CD4-positive, alpha-beta T cell (primary cell): ENCODE data around the gene KCNN3. TPM values are rescaled to one million over a fixed set of nuclear protein-coding genes. Genes with fewer than 3 reads are reported as not detected.

Source experiments
- ATAC-seq: fragments of 200-7000 bp; cut with Tn5 transposase; one replicate; pipeline ENCODE4 v1.10.0; 2022; ENCODE audit warnings: mild to moderate bottlenecking; ENCODE audit not compliant: poor library complexity
- CTCF ChIA-PET: fragments of 350-600 bp; sonication (Branson Sonifier 250); formaldehyde crosslinking; loops from one replicate; lab custom pipeline; 2021; ENCODE audit warnings: antibody characterized with exemption, inconsistent platforms; lab: Charles Lee
- POLR2A ChIA-PET: fragments of 350-600 bp; sonication (Branson Sonifier 250); formaldehyde crosslinking; loops from one replicate; lab custom pipeline; 2021; ENCODE audit warnings: antibody characterized with exemption, inconsistent platforms; lab: Charles Lee
- DNase-seq, 14 experiments: peaks; one replicate each; pipeline ENCODE4 v3.0.0-alpha.2; 2013 to 2020; ENCODE audit warnings: mixed read lengths in 2 of 14
- H3K27ac ChIP-seq, 2 donors: one replicate each; pipeline versions ENCODE4 v1.5.1 to v1.7.0; 2013; ENCODE audit warnings: low read length in 2 of 2, low read depth in 1 of 2, mild to moderate bottlenecking in 1 of 2
- H3K27me3 ChIP-seq, 2 experiments: 1 replicate in 1 of 2; 2 replicates in 1 of 2; pipeline versions ENCODE4 v1.6.1 to v1.7.0; 2013; ENCODE audit warnings: low read length in 2 of 2, control low read depth in 1 of 2, mild to moderate bottlenecking in 1 of 2, moderate library complexity in 1 of 2; ENCODE audit not compliant: insufficient read depth in 2 of 2, control insufficient read depth in 1 of 2
- H3K36me3 ChIP-seq: one replicate; pipeline ENCODE4 v1.6.1; 2013; ENCODE audit warnings: low read length, control low read depth; ENCODE audit not compliant: insufficient read depth
- H3K4me1 ChIP-seq: one replicate; pipeline ENCODE4 v1.6.1; 2013; ENCODE audit warnings: low read length, control low read depth; ENCODE audit not compliant: insufficient read depth
- H3K4me3 ChIP-seq: one replicate; pipeline ENCODE4 v1.5.1; 2013; ENCODE audit warnings: mild to moderate bottlenecking, low read length, moderate library complexity
- H3K9me3 ChIP-seq, 2 experiments: 1 replicate in 1 of 2; 2 replicates in 1 of 2; pipeline versions ENCODE4 v1.6.1 to v1.7.0; 2013; ENCODE audit warnings: low read length in 2 of 2, mild to moderate bottlenecking in 2 of 2, control low read depth in 1 of 2, moderate library complexity in 1 of 2; ENCODE audit not compliant: control insufficient read depth in 1 of 2, insufficient read depth in 1 of 2
- H3K27ac Mint-ChIP-seq: one replicate; pipeline ENCODE4 v1.8.0; 2020; ENCODE audit warnings: mixed read lengths
- H3K27me3 Mint-ChIP-seq: one replicate; pipeline ENCODE4 v1.8.0; 2021; ENCODE audit warnings: mixed read lengths
- H3K36me3 Mint-ChIP-seq: one replicate; pipeline ENCODE4 v1.8.0; 2021; ENCODE audit warnings: low read depth, mixed read lengths
- H3K4me1 Mint-ChIP-seq: one replicate; pipeline ENCODE4 v1.8.0; 2021; ENCODE audit warnings: low read depth, mixed read lengths
- H3K4me3 Mint-ChIP-seq: one replicate; pipeline ENCODE4 v1.8.0; 2020; ENCODE audit warnings: mild to moderate bottlenecking, mixed read lengths
- H3K9me3 Mint-ChIP-seq: one replicate; pipeline ENCODE4 v1.8.0; 2020; ENCODE audit warnings: mixed read lengths
- CTCF ChIP-seq: fragments of 200-600 bp; IDR thresholded peaks from one replicate; pipeline ENCODE4 v1.8.0; 2022; ENCODE audit warnings: antibody characterized with exemption, mild to moderate bottlenecking
- intact Hi-C, 2 experiments: fragments of 100-400 bp; cut with DNase I in 1 of 2; cut with micrococcal nuclease in 1 of 2; formaldehyde crosslinking; loops; one replicate each; pipeline versions ENCODE4 v1.15.1 to v1.9.0; 2023 to 2025; cut with DNase I, micrococcal nuclease
- total RNA-seq, 174 experiments: library from RNA in 2 of 174; stranded (reverse) in 2 of 174; gene quantifications; one replicate each; pipeline ENCODE4 v1.2.3 and lab custom pipeline; 2021 to 2026

Gene KCNN3
- total RNA-seq, 2 experiments from 2014 or later = not detected

GRCh38 chr1:154791292-154792166 is 78.6 kb downstream of the KCNN3 start:
- H3K9me3 Mint-ChIP-seq = no peaks in the 10 kb centered on the region
- peak; percentile 71 to 95 (median 82) for DNase-seq
- no peaks in the 10 kb centered on the region for H3K27me3 Mint-ChIP-seq

GRCh38 chr1:154788886-154789285 is 81.2 kb downstream of the KCNN3 start:
- no peak for DNase-seq
- Mint-ChIP-seq H3K9me3 (no peaks in the 10 kb centered on the region), H3K36me3 (no peaks in the 10 kb centered on the region), H3K4me3 (no peak overlapping the region), H3K27ac (peak overlapping the region; percentile 41), H3K27me3 (no peaks in the 10 kb centered on the region), H3K4me1 (peaks cover 52% of the 10 kb centered on the region)
- H3K4me3 ChIP-seq = no peak overlapping the region
- POLR2A ChIA-PET = no interaction called here
- ATAC-seq = no peak
- CTCF ChIA-PET = interaction anchor here (0.8 to 1.3 kb wide), 2 partner anchors 28 to 89 kb away, joined by 3 to 4 read pairs; no protein-coding TSS in a partner anchor
- TF ChIP-seq CTCF = no peak
- H3K9me3 ChIP-seq = no peaks in the 10 kb centered on the region
- H3K27ac ChIP-seq = no peak overlapping the region
- intact Hi-C loops = loop anchor here in 1 of 2 experiments (2.0 kb wide), 1 partner anchor 24 kb away; no protein-coding TSS in a partner anchor
- H3K4me1 ChIP-seq = peaks cover 49% of the 10 kb centered on the region
- H3K36me3 ChIP-seq = no peaks in the 10 kb centered on the region
- no peaks in the 10 kb centered on the region for H3K27me3 ChIP-seq

More at GRCh38 chr1:154791292-154792166, 78.6 kb downstream of the KCNN3 start:
- Histone ChIP-seq H3K4me3 (no peak overlapping the region), H3K27me3 (no peaks in the 10 kb centered on the region), H3K4me1 (peaks cover 26% of the 10 kb centered on the region), H3K27ac (peak overlapping the region in 1 of 2 donors; percentile 51), H3K36me3 (no peaks in the 10 kb centered on the region), H3K9me3 (no peaks in the 10 kb centered on the region)
- peaks cover 33% of the 10 kb centered on the region for H3K4me1 Mint-ChIP-seq
- H3K4me3 Mint-ChIP-seq = peak overlapping the region; percentile 70
- peak; percentile 98 for ATAC-seq
- ChIA-PET POLR2A (interaction anchor here (0.6 to 1.5 kb wide), 11 partner anchors 9 to 183 kb away, joined by 3 to 11 read pairs (median 4); partner anchors contain the start of genes ADAR and PMVK), CTCF (interaction anchor here (0.5 to 2.6 kb wide), 16 partner anchors 10 to 232 kb away, joined by 3 to 18 read pairs (median 4); partner anchors contain the start of genes PMVK and PYGO2)
- peak; percentile 38 for TF ChIP-seq CTCF
- H3K36me3 Mint-ChIP-seq = no peaks in the 10 kb centered on the region
- peak overlapping the region; percentile 71 for H3K27ac Mint-ChIP-seq
- intact Hi-C loops = loop anchor here (1.0 to 10.0 kb wide), 5 partner anchors 31 to 145 kb away; partner anchors contain the start of gene PMVK (in 1 of the 2)

GRCh38 chr1:154788110-154788870 is 81.8 kb downstream of the KCNN3 start:
- Mint-ChIP-seq H3K27ac (peak overlapping the region; percentile 41), H3K9me3 (no peaks in the 10 kb centered on the region), H3K4me3 (no peak overlapping the region), H3K36me3 (no peaks in the 10 kb centered on the region), H3K27me3 (no peaks in the 10 kb centered on the region), H3K4me1 (peaks cover 53% of the 10 kb centered on the region)
- ATAC-seq (no peak), DNase-seq (no peak)
- CTCF ChIA-PET = interaction anchor here (1.3 kb wide), 1 partner anchor 28 kb away, joined by 4 read pairs; no protein-coding TSS in a partner anchor
- Histone ChIP-seq H3K27me3 (no peaks in the 10 kb centered on the region), H3K9me3 (no peaks in the 10 kb centered on the region), H3K4me3 (no peak overlapping the region), H3K4me1 (peaks cover 55% of the 10 kb centered on the region), H3K36me3 (no peaks in the 10 kb centered on the region), H3K27ac (no peak overlapping the region)
- intact Hi-C loops = loop anchor here in 1 of 2 experiments (2.0 kb wide), 1 partner anchor 23 kb away; no protein-coding TSS in a partner anchor
- no peak for TF ChIP-seq CTCF
- POLR2A ChIA-PET = no interaction called here
